ENCODE results near the gene TSPAN18.

- TF ChIP-seq POLR2A (IDR thresholded peaks at IDR 0.05): no peak
- TF ChIP-seq CTCF (IDR thresholded peaks at IDR 0.05): no peak
Observed at GRCh38 chr11:44774108-44774507, 47.3 kb downstream of the TSPAN18 start.

All from tibial nerve (tissue), 3 donors.